ENCODE data around the gene TTLL11.

The TTLL11 gene

DNA sequence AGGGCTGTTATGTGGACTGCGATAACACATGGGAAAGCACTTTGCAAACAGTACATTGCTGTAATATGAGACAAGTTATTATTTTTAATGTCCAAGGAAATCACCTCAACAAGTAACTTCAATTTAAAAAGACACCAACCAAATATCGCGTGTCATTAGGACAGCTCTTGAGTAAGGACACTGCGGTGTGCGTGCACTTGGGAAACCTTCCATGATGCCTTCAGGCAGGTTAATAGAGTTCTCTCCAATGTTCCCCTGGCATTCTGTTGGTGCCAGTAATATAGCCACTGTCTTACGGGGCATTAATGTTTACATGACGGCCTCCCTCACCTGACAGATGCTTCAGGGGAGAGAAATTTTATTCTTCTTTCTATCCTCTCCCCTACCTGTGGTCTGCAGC, 42.9 kb downstream of the TTLL11 start:
- Histone ChIP-seq H3K4me2 (ENCODE audit: low read depth, low read length, poor library complexity, severe bottlenecking) (no peak overlapping the region), H3K79me2 (ENCODE audit: insufficient read depth, low read length) (no peaks in the 10 kb centered on the region), H3K9ac (ENCODE audit: low read depth, low read length, poor library complexity, severe bottlenecking) (no peak overlapping the region), H3K36me3 (ENCODE audit: insufficient read depth, low read length) (no peaks in the 10 kb centered on the region), H2AFZ (ENCODE audit: low read length) (no peak overlapping the region), H3K9me3 (ENCODE audit: insufficient read depth, low read depth, low read length) (no peaks in the 10 kb centered on the region), H3K27me3 (ENCODE audit: insufficient read depth, low read length, poor library complexity, severe bottlenecking) (no peaks in the 10 kb centered on the region), H3K9me2 (replicated peaks; ENCODE audit: low read depth, low read length) (no peaks in the 10 kb centered on the region), H4K20me1 (ENCODE audit: insufficient read depth, low read length, poor library complexity, severe bottlenecking) (no peaks in the 10 kb centered on the region), H3K4me3 (ENCODE audit: low read length, poor library complexity, severe bottlenecking) (no peak overlapping the region), H3F3A (ENCODE audit: low read depth) (no peaks in the 10 kb centered on the region), H3K4me1 (ENCODE audit: insufficient read depth, low read length, poor library complexity, severe bottlenecking) (peaks cover 11% of the 10 kb centered on the region)
- TF ChIP-seq EZH2phosphoT487 (IDR thresholded peaks at IDR 0.05; ENCODE audit: borderline replicate concordance) = no peak
- TF ChIP-seq, protein P1, sequence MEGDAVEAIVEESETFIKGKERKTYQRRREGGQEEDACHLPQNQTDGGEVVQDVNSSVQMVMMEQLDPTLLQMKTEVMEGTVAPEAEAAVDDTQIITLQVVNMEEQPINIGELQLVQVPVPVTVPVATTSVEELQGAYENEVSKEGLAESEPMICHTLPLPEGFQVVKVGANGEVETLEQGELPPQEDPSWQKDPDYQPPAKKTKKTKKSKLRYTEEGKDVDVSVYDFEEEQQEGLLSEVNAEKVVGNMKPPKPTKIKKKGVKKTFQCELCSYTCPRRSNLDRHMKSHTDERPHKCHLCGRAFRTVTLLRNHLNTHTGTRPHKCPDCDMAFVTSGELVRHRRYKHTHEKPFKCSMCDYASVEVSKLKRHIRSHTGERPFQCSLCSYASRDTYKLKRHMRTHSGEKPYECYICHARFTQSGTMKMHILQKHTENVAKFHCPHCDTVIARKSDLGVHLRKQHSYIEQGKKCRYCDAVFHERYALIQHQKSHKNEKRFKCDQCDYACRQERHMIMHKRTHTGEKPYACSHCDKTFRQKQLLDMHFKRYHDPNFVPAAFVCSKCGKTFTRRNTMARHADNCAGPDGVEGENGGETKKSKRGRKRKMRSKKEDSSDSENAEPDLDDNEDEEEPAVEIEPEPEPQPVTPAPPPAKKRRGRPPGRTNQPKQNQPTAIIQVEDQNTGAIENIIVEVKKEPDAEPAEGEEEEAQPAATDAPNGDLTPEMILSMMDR (conservative IDR thresholded peaks at IDR 0.05; ENCODE audit: low read length) = no peak

DNA sequence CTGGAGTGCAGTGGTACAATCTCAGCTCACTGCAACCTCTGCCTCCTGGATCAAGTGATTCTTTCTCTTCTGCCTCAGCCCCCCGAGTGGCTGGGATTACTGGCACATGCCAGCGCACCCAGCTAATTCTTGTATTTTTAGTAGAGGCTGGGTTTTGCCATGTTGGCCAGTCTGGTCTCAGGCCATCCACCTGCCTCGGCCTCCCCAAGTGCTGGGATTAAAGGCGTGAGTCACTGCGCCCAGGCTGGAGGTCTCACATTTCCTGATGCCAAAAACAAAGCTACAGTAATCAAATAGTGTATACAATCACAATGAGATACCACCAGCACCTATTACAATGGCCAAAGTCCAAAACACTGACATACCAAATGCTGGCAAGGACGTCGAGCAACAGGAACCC, 51.1 kb downstream of the TTLL11 start:
- Histone ChIP-seq H3K9me3 (ENCODE audit: insufficient read depth, low read depth, low read length) (no peaks in the 10 kb centered on the region), H3K4me1 (ENCODE audit: insufficient read depth, low read length, poor library complexity, severe bottlenecking) (peaks cover 5% of the 10 kb centered on the region), H3F3A (ENCODE audit: low read depth) (no peaks in the 10 kb centered on the region), H3K27me3 (ENCODE audit: insufficient read depth, low read length, poor library complexity, severe bottlenecking) (no peaks in the 10 kb centered on the region), H3K79me2 (ENCODE audit: insufficient read depth, low read length) (no peaks in the 10 kb centered on the region), H3K9me2 (replicated peaks; ENCODE audit: low read depth, low read length) (no peaks in the 10 kb centered on the region), H4K20me1 (ENCODE audit: insufficient read depth, low read length, poor library complexity, severe bottlenecking) (no peaks in the 10 kb centered on the region), H3K36me3 (ENCODE audit: insufficient read depth, low read length) (no peaks in the 10 kb centered on the region), H2AFZ (ENCODE audit: low read length) (no peak overlapping the region), H3K9ac (ENCODE audit: low read depth, low read length, poor library complexity, severe bottlenecking) (no peak overlapping the region), H3K4me3 (ENCODE audit: low read length, poor library complexity, severe bottlenecking) (no peak overlapping the region), H3K4me2 (ENCODE audit: low read depth, low read length, poor library complexity, severe bottlenecking) (no peak overlapping the region)
- TF ChIP-seq EZH2phosphoT487 (IDR thresholded peaks at IDR 0.05; ENCODE audit: borderline replicate concordance) = no peak
- TF ChIP-seq, protein P1 (conservative IDR thresholded peaks at IDR 0.05; ENCODE audit: low read length) = no peak

DNA sequence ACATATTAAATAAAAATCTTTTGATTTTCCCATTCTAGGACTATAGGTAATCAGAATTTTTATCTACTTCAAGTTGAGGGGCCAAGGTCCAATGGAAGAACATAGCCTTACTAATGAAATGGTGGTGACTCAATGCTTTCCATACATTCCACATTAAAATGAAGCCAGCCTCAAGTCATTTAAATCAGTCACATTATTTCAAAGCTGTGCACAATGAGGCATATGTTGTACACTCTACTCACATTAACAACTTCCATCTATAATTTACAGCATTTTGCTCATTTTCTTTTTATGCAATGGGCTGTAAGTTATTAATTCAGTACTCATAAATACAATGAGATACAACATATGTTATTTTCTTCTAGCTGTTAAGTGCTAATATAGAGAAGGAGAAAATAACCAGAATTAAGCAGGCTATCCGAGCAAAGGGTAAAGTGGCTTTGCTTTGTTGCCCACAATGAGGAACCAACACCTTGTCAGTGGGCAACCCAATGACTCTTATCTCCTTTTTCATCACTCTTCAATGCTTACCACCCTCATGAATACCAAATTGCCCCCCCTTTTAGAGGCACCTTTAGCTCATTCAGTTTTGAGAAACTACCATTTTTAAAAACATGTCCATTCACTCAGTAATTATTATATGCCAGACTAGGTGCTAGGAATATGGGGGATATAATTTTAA, 52.4 kb downstream of the TTLL11 start:
- Histone ChIP-seq H3K9me3 (ENCODE audit: insufficient read depth, low read depth, low read length) (no peaks in the 10 kb centered on the region), H3K27me3 (ENCODE audit: insufficient read depth, low read length, poor library complexity, severe bottlenecking) (no peaks in the 10 kb centered on the region)

More for the DNA sequence above, 52.4 kb downstream of the TTLL11 start:
- Histone ChIP-seq H3K9me2 (replicated peaks; ENCODE audit: low read depth, low read length) (no peaks in the 10 kb centered on the region), H3K79me2 (ENCODE audit: insufficient read depth, low read length) (no peaks in the 10 kb centered on the region), H3K36me3 (ENCODE audit: insufficient read depth, low read length) (no peaks in the 10 kb centered on the region), H3K4me2 (ENCODE audit: low read depth, low read length, poor library complexity, severe bottlenecking) (no peak overlapping the region), H3K4me3 (ENCODE audit: low read length, poor library complexity, severe bottlenecking) (no peak overlapping the region), H3F3A (ENCODE audit: low read depth) (no peaks in the 10 kb centered on the region), H4K20me1 (ENCODE audit: insufficient read depth, low read length, poor library complexity, severe bottlenecking) (no peaks in the 10 kb centered on the region), H3K9ac (ENCODE audit: low read depth, low read length, poor library complexity, severe bottlenecking) (no peak overlapping the region), H2AFZ (ENCODE audit: low read length) (no peak overlapping the region), H3K4me1 (ENCODE audit: insufficient read depth, low read length, poor library complexity, severe bottlenecking) (peaks cover 5% of the 10 kb centered on the region)
- TF ChIP-seq, protein P1 (conservative IDR thresholded peaks at IDR 0.05; ENCODE audit: low read length) = no peak
- TF ChIP-seq EZH2phosphoT487 (IDR thresholded peaks at IDR 0.05; ENCODE audit: borderline replicate concordance) = no peak

Data from Loucy (cell line).